GM12878 (cell line): ENCODE results near the gene SERPINB13. TPM values are rescaled to one million over a fixed set of nuclear protein-coding genes. Genes with fewer than 3 reads are reported as not detected.

Source experiments
- ATAC-seq: fragments of 200-7000 bp; cut with Tn5 transposase; 3 replicates; pipeline ENCODE4 v1.9.1; 2020; ENCODE audit warnings: mild to moderate bottlenecking, moderate library complexity
- BruUV-seq: library from RNA; stranded (reverse); fragments of 400-500 nt; replicated peaks from 2 replicates; lab custom pipeline; 2021; lab: Mats Ljungman, UMichigan
- CTCF ChIA-PET: fragments of 300-600 bp; sonication (Branson Sonifier 250); formaldehyde crosslinking; extraction: SDS; loops from one replicate; lab custom pipeline; 2021; ENCODE audit warnings: inconsistent platforms; lab: Yijun Ruan, JAX
- POLR2A ChIA-PET: fragments of 350-600 bp; formaldehyde crosslinking; extraction: SDS; loops from one replicate; lab custom pipeline; 2021; ENCODE audit warnings: inconsistent platforms; lab: Charles Lee
- RAD21 ChIA-PET: fragments of 300-600 bp; sonication (Branson Sonifier 250); formaldehyde crosslinking; loops from one replicate; lab custom pipeline; 2023; ENCODE audit warnings: antibody characterized with exemption; ENCODE audit not compliant: unreplicated experiment; lab: Charles Lee
- SMC1A ChIA-PET: fragments of 300-600 bp; sonication (Branson Sonifier 250); formaldehyde crosslinking; loops from one replicate; lab custom pipeline; 2023; ENCODE audit not compliant: unreplicated experiment, uncharacterized antibody; lab: Charles Lee
- DNase-seq: peaks from one replicate; pipeline ENCODE4 v3.0.0-alpha.2; 2011; ENCODE audit warnings: low read depth, low spot score
- FAIRE-seq: peaks from 3 replicates; lab custom pipeline; 2011; peaks lifted over from hg19 to GRCh38; lab: Jason Lieb, UNC
- H2AFZ ChIP-seq: 2 replicates; pipeline ENCODE4 v1.6.0; 2011; ENCODE audit warnings: low read depth, low read length, control low read depth; ENCODE audit not compliant: control insufficient read depth
- H3K27ac ChIP-seq: 2 replicates; pipeline ENCODE4 v1.5.1; 2011; ENCODE audit warnings: control low read depth; ENCODE audit not compliant: control insufficient read depth, insufficient read depth
- H3K27me3 ChIP-seq, 2 experiments: replicated peaks in 1 of 2; 2 replicates each; pipeline versions ENCODE4 v1.6.0 to v1.6.1; 2011; ENCODE audit warnings: low read length in 1 of 2; ENCODE audit not compliant: control insufficient read depth in 2 of 2, insufficient read depth in 2 of 2
- H3K36me3 ChIP-seq, 2 experiments: 2 replicates each; pipeline ENCODE4 v1.5.1; 2011; ENCODE audit warnings: low read length in 1 of 2; ENCODE audit not compliant: control insufficient read depth in 2 of 2, insufficient read depth in 2 of 2
- H3K4me1 ChIP-seq: 2 replicates; pipeline ENCODE4 v1.6.1; 2011; ENCODE audit warnings: mild to moderate bottlenecking, low read length, moderate library complexity, mixed read lengths; ENCODE audit not compliant: control insufficient read depth, insufficient read depth
- H3K4me2 ChIP-seq: 2 replicates; pipeline ENCODE4 v1.6.0; 2011; ENCODE audit warnings: control low read depth; ENCODE audit not compliant: control insufficient read depth, insufficient read depth
- H3K4me3 ChIP-seq: fragments of 200-600 bp; sonication (generic); 2 replicates; pipeline ENCODE4 v1.5.1; 2016
- H3K79me2 ChIP-seq: 2 replicates; pipeline ENCODE4 v1.6.0; 2011; ENCODE audit warnings: low read length; ENCODE audit not compliant: control insufficient read depth, insufficient read depth
- H3K9ac ChIP-seq: 2 replicates; pipeline ENCODE4 v1.8.0; 2011; ENCODE audit warnings: low read length, control low read depth, mixed read lengths; ENCODE audit not compliant: control insufficient read depth, insufficient read depth
- H3K9me3 ChIP-seq: replicated peaks from 3 replicates; pipeline ENCODE4 v1.5.1; 2011; ENCODE audit warnings: mild to moderate bottlenecking, low read length; ENCODE audit not compliant: control insufficient read depth, insufficient read depth
- H4K20me1 ChIP-seq: 2 replicates; pipeline ENCODE4 v1.6.0; 2011; ENCODE audit not compliant: control insufficient read depth, insufficient read depth
- ETV6 ChIP-seq, 2 experiments: fragments of 450-650 bp in 1 of 2; IDR thresholded peaks in 1 of 2; conservative IDR thresholded peaks in 1 of 2; 2 replicates each; pipeline ENCODE4 v1.6.1; 2014; ENCODE audit warnings: antibody characterized with exemption in 1 of 2, borderline replicate concordance in 1 of 2, low read depth in 1 of 2, mild to moderate bottlenecking in 1 of 2, moderate library complexity in 1 of 2
- FOS ChIP-seq: IDR thresholded peaks from 3 replicates; pipeline ENCODE4 v1.6.1; 2011; ENCODE audit warnings: borderline replicate concordance; ENCODE audit not compliant: insufficient read length; ENCODE audit errors: extremely low read depth
- JUND ChIP-seq: IDR thresholded peaks from 2 replicates; pipeline ENCODE4 v1.6.1; 2012; ENCODE audit warnings: low read depth, mild to moderate bottlenecking, low read length, improper control_type of control experiment, moderate library complexity
- NRF1 ChIP-seq: conservative IDR thresholded peaks from 2 replicates; pipeline ENCODE4 v1.6.1; 2011; ENCODE audit warnings: mild to moderate bottlenecking, low read depth, low read length, improper control_type of control experiment
- PAX5 ChIP-seq: IDR thresholded peaks from 2 replicates; pipeline ENCODE4 v1.6.1; 2011; ENCODE audit warnings: low read depth, low read length, borderline replicate concordance
- PBX3 ChIP-seq: IDR thresholded peaks from 2 replicates; pipeline ENCODE4 v1.6.1; 2011; ENCODE audit warnings: mild to moderate bottlenecking, low read depth, low read length, moderate library complexity; ENCODE audit not compliant: insufficient replicate concordance
- PKNOX1 ChIP-seq: fragments of 450-650 bp; IDR thresholded peaks from 2 replicates; pipeline ENCODE4 v1.6.1; 2016; ENCODE audit warnings: mild to moderate bottlenecking
- POLR2AphosphoS2 ChIP-seq: IDR thresholded peaks from 2 replicates; pipeline ENCODE4 v1.6.1; 2011; ENCODE audit warnings: low read depth, mild to moderate bottlenecking, low read length, improper control_type of control experiment, moderate library complexity
- RAD21 ChIP-seq: IDR thresholded peaks from 2 replicates; pipeline ENCODE4 v1.6.1; 2011; ENCODE audit warnings: mild to moderate bottlenecking, low read depth, low read length, moderate library complexity; ENCODE audit not compliant: insufficient read depth
- SIN3A ChIP-seq: IDR thresholded peaks from 2 replicates; pipeline ENCODE4 v1.6.1; 2012; ENCODE audit warnings: low read depth, low read length, improper control_type of control experiment
- SMAD5 ChIP-seq: IDR thresholded peaks from 2 replicates; pipeline ENCODE4 v1.6.1; 2016; ENCODE audit warnings: antibody characterized with exemption, low read depth
- TCF3 ChIP-seq: IDR thresholded peaks from 2 replicates; pipeline ENCODE4 v1.6.1; 2012; ENCODE audit warnings: low read depth, mild to moderate bottlenecking, low read length, borderline replicate concordance; ENCODE audit not compliant: insufficient read depth
- TCF7 ChIP-seq: IDR thresholded peaks from 2 replicates; pipeline ENCODE4 v1.6.1; 2014; ENCODE audit warnings: antibody characterized with exemption, borderline replicate concordance
- ZNF622 ChIP-seq: fragments of 450-650 bp; IDR thresholded peaks from 2 replicates; pipeline ENCODE4 v1.6.1; 2017; ENCODE audit warnings: mild to moderate bottlenecking, inconsistent platforms
- WGBS: methylation state at CpG from one replicate; pipeline ENCODE4 v1.1.6; 2016; ENCODE audit warnings: low lambda C conversion rate; ENCODE audit not compliant: insufficient replicate concordance, insufficient coverage; ENCODE audit errors: missing lambda C conversion rate; 5-methylcytosine and 5-hydroxymethylcytosine counted together
- in situ Hi-C: fragments of 300-500 bp; cut with MboI; formaldehyde crosslinking; loops from 9 replicates; pipeline ENCODE4 v1.14.3; 2018; ENCODE audit warnings: mixed read lengths
- intact Hi-C: fragments of 100-400 bp; cut with micrococcal nuclease; formaldehyde crosslinking; loops from one replicate; pipeline ENCODE4 v1.14.2; 2022; ENCODE audit not compliant: unreplicated experiment
- polyA plus RNA-seq, 11 experiments: library from polyadenylated mRNA; depleted of rRNA in 4 of 11; unstranded in 6 of 11; stranded (reverse) in 5 of 11; fragments of >200 nt; fragmentation: Nextera tagmentation in 4 of 11; fragmentation: Illumina TruSeq in 1 of 11; extraction: Ambion mirVana in 4 of 11; extraction: Trizol in 1 of 11; gene quantifications; 1 replicate in 1 of 11; 2 replicates in 10 of 11; pipeline versions ENCODE4 v1.2.1 to v1.2.3, GENCODE V29; 2011 to 2016; ENCODE audit warnings: inconsistent platforms in 2 of 11, missing spikeins in 2 of 11, low read depth in 1 of 11
- total RNA-seq, 4 experiments: library from RNA; depleted of rRNA in 3 of 4; stranded (reverse); fragments of >200 nt in 3 of 4; fragmentation: Illumina TruSeq in 1 of 4; extraction: Trizol in 1 of 4; gene quantifications; 2 replicates each; pipeline versions ENCODE4 v1.2.1 to v1.2.3, GENCODE V29; 2013 to 2021
- TF ChIP-seq, protein P1 (sequence below): fragments of 450-650 bp; IDR thresholded peaks from 2 replicates; pipeline ENCODE4 v1.6.1; 2017; ENCODE audit warnings: mild to moderate bottlenecking, moderate library complexity

SERPINB13 gene
- total and polyA plus RNA-seq, 10 of the 15 experiments (the other 5 are each of a cell fraction or from before 2014, with no cell fraction given): not detected

DNA sequence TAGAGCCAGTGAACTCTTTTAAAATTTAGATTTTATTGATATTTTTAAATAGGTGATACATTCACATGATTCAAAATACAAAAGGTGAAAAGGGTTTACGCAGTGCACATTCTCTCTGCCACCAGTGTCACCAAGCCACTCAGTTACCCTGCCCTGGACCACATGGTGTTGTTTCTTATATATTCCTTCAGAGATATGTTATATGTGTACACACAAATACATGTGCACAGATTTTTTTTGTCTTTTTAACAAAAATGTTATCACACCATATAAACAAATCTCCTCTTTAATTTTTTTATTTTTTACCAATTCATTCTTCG, 30.7 kb downstream of the SERPINB13 start:
- POLR2A ChIA-PET: no interaction called here
- no peak overlapping the region for H2AFZ ChIP-seq
- no peaks in the 10 kb centered on the region for H3K79me2 ChIP-seq
- intact Hi-C loops (no loop called here), in situ Hi-C loops (no loop called here)
- no peaks in the 10 kb centered on the region for H4K20me1 ChIP-seq
- SMC1A ChIA-PET: interaction anchor here (0.9 kb wide), 1 partner anchor 16 kb away, joined by 3 read pairs; no protein-coding TSS in a partner anchor
- no peaks in the 10 kb centered on the region; the same call in 2 of the 3 replicates for H3K9me3 ChIP-seq
- no peaks in the 10 kb centered on the region for H3K27me3 ChIP-seq
- no peak for DNase-seq
- CTCF ChIA-PET: no interaction called here
- H3K4me2 ChIP-seq: no peak overlapping the region
- H3K4me3 ChIP-seq: no peak overlapping the region
- RAD21 ChIA-PET: no interaction called here
- H3K36me3 ChIP-seq: no peaks in the 10 kb centered on the region
- 86% methylated on average over 2 of the region's 2 CpGs for WGBS
- no peak overlapping the region for H3K9ac ChIP-seq
- TF ChIP-seq ETV6 (conservative IDR thresholded peaks at IDR 0.05 in 1 of 2, IDR thresholded peaks at IDR 0.05 in 1 of 2; ENCODE audit: borderline replicate concordance in 1 of 2, low read depth in 1 of 2) (no peak), FOS (no peak), RAD21 (no peak), PAX5 (no peak), ZNF622 (no peak), SIN3A (no peak), JUND (no peak), TCF3 (no peak), TCF7 (no peak), PBX3 (no peak), NRF1 (no peak), PKNOX1 (no peak), POLR2AphosphoS2 (no peak), SMAD5 (no peak)
- TF ChIP-seq, protein P1, sequence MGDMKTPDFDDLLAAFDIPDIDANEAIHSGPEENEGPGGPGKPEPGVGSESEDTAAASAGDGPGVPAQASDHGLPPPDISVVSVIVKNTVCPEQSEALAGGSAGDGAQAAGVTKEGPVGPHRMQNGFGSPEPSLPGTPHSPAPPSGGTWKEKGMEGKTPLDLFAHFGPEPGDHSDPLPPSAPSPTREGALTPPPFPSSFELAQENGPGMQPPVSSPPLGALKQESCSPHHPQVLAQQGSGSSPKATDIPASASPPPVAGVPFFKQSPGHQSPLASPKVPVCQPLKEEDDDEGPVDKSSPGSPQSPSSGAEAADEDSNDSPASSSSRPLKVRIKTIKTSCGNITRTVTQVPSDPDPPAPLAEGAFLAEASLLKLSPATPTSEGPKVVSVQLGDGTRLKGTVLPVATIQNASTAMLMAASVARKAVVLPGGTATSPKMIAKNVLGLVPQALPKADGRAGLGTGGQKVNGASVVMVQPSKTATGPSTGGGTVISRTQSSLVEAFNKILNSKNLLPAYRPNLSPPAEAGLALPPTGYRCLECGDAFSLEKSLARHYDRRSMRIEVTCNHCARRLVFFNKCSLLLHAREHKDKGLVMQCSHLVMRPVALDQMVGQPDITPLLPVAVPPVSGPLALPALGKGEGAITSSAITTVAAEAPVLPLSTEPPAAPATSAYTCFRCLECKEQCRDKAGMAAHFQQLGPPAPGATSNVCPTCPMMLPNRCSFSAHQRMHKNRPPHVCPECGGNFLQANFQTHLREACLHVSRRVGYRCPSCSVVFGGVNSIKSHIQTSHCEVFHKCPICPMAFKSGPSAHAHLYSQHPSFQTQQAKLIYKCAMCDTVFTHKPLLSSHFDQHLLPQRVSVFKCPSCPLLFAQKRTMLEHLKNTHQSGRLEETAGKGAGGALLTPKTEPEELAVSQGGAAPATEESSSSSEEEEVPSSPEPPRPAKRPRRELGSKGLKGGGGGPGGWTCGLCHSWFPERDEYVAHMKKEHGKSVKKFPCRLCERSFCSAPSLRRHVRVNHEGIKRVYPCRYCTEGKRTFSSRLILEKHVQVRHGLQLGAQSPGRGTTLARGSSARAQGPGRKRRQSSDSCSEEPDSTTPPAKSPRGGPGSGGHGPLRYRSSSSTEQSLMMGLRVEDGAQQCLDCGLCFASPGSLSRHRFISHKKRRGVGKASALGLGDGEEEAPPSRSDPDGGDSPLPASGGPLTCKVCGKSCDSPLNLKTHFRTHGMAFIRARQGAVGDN: no peak
- ATAC-seq: no peak
- no TSS peak for BruUV-seq
- no peaks in the 10 kb centered on the region for H3K4me1 ChIP-seq
- H3K27ac ChIP-seq: no peak overlapping the region
- FAIRE-seq: no peak
